ENCODE measurements around the gene HMGCL. TPM values are rescaled to one million over a fixed set of nuclear protein-coding genes. Genes with fewer than 3 reads are reported as not detected.

Gene HMGCL
- polyA plus RNA-seq, 1 donor (not counting 4 experiments of a cell fraction or from before 2014, with no cell fraction given), result 24.1 TPM

GRCh38 chr1:23776217-23776616, 49.0 kb downstream of the HMGCL start:
- Histone ChIP-seq H3K9me3 (ENCODE audit: control insufficient read depth, low read depth, low read length) (no peaks in the 10 kb centered on the region), H3K4me3 (ENCODE audit: control insufficient read depth in 2 of 3, extremely low read depth in 1 of 3, insufficient read depth in 2 of 3, low read depth in 1 of 3, low read length in 3 of 3) (no peak overlapping the region), H3K27ac (ENCODE audit: control insufficient read depth, insufficient read depth, low read length) (no peak overlapping the region), H4K20me1 (ENCODE audit: control insufficient read depth, extremely low read depth, insufficient read depth, low read length) (peaks cover 4% of the 10 kb centered on the region), H3K9ac (ENCODE audit: control insufficient read depth, extremely low read depth, insufficient read depth, low read length) (no peak overlapping the region), H3K36me3 (ENCODE audit: control insufficient read depth in 2 of 2, extremely low read depth in 1 of 2, insufficient read depth in 2 of 2, low read length in 2 of 2) (peaks cover 0 to 5% of the 10 kb centered on the region in 2 experiments), H3K9me1 (ENCODE audit: control insufficient read depth, extremely low read depth, insufficient read depth, low read length) (no peaks in the 10 kb centered on the region), H2AFZ (ENCODE audit: control insufficient read depth, low read length) (no peak overlapping the region), H3K4me2 (ENCODE audit: control insufficient read depth, extremely low read depth, insufficient read depth, low read depth, low read length) (no peak overlapping the region), H3K4me1 (ENCODE audit: control insufficient read depth, extremely low read depth, insufficient read depth, low read length) (peaks cover 21% of the 10 kb centered on the region), H3K27me3 (ENCODE audit: control insufficient read depth, extremely low read depth, insufficient read depth, low read length) (no peaks in the 10 kb centered on the region), H3K79me2 (ENCODE audit: control insufficient read depth, insufficient read depth, low read length) (peaks cover 37% of the 10 kb centered on the region)
- no peak for TF ChIP-seq EZH2 (IDR thresholded peaks at IDR 0.05; ENCODE audit: low read length)
- no peak for TF ChIP-seq CTCF (optimal IDR thresholded peaks at IDR 0.05 in 1 of 3, IDR thresholded peaks at IDR 0.05 in 1 of 3, conservative IDR thresholded peaks at IDR 0.05 in 1 of 3; ENCODE audit: extremely low read depth in 1 of 3, insufficient read depth in 2 of 3, low read length in 3 of 3)
- no peak for DNase-seq (ENCODE audit: low read depth, low spot score)
- FAIRE-seq, result no peak
- dilution Hi-C loops (cut with MboI; ENCODE audit: extremely low pct_ligation_motif_present, low sequenced_read_pairs), result no loop called here

GRCh38 chr1:23774174-23774880, 50.9 kb downstream of the HMGCL start:
- dilution Hi-C loops (cut with MboI; ENCODE audit: extremely low pct_ligation_motif_present, low sequenced_read_pairs), result no loop called here
- TF ChIP-seq CTCF (optimal IDR thresholded peaks at IDR 0.05 in 1 of 3, IDR thresholded peaks at IDR 0.05 in 1 of 3, conservative IDR thresholded peaks at IDR 0.05 in 1 of 3; ENCODE audit: extremely low read depth in 1 of 3, insufficient read depth in 2 of 3, low read length in 3 of 3) (no peak), EZH2 (IDR thresholded peaks at IDR 0.05; ENCODE audit: low read length) (no peak)
- peaks cover 12% of the 10 kb centered on the region for H3K4me1 ChIP-seq (ENCODE audit: control insufficient read depth, extremely low read depth, insufficient read depth, low read length)
- DNase-seq (ENCODE audit: low read depth, low spot score), result no peak
- H3K9ac ChIP-seq (ENCODE audit: control insufficient read depth, extremely low read depth, insufficient read depth, low read length), result no peak overlapping the region
- H3K4me2 ChIP-seq (ENCODE audit: control insufficient read depth, extremely low read depth, insufficient read depth, low read depth, low read length), result no peak overlapping the region
- peaks cover 3 to 4% of the 10 kb centered on the region in 2 experiments for H3K36me3 ChIP-seq (ENCODE audit: control insufficient read depth in 2 of 2, extremely low read depth in 1 of 2, insufficient read depth in 2 of 2, low read length in 2 of 2)
- H3K9me1 ChIP-seq (ENCODE audit: control insufficient read depth, extremely low read depth, insufficient read depth, low read length), result no peaks in the 10 kb centered on the region
- FAIRE-seq, result no peak
- H2AFZ ChIP-seq (ENCODE audit: control insufficient read depth, low read length), result no peak overlapping the region
- H3K4me3 ChIP-seq (ENCODE audit: control insufficient read depth in 2 of 3, extremely low read depth in 1 of 3, insufficient read depth in 2 of 3, low read depth in 1 of 3, low read length in 3 of 3), result no peak overlapping the region
- H3K79me2 ChIP-seq (ENCODE audit: control insufficient read depth, insufficient read depth, low read length), result peaks cover 29% of the 10 kb centered on the region
- H4K20me1 ChIP-seq (ENCODE audit: control insufficient read depth, extremely low read depth, insufficient read depth, low read length), result peaks cover under 1% of the 10 kb centered on the region
- no peaks in the 10 kb centered on the region for H3K27me3 ChIP-seq (ENCODE audit: control insufficient read depth, extremely low read depth, insufficient read depth, low read length)
- no peaks in the 10 kb centered on the region for H3K9me3 ChIP-seq (ENCODE audit: control insufficient read depth, low read depth, low read length)
- H3K27ac ChIP-seq (ENCODE audit: control insufficient read depth, insufficient read depth, low read length), result no peak overlapping the region

Measured in keratinocyte (primary cell).